Vagina (tissue), 2 donors: Measurements from ENCODE around the gene CYP19A1. TPM values are rescaled to one million over a fixed set of nuclear protein-coding genes. Genes with fewer than 3 reads are reported as not detected.

Experiments used
- DNase-seq, 2 donors: peaks; one replicate each; pipeline ENCODE4 v3.0.0-alpha.2; 2017; ENCODE audit errors: extremely low spot score in 2 of 2
- H3K27ac ChIP-seq: fragments of 200-600 bp; sonication (generic); one replicate; pipeline ENCODE4 v1.5.1; 2019
- H3K27me3 ChIP-seq: fragments of 200-600 bp; sonication (generic); one replicate; pipeline ENCODE4 v1.5.1; 2019
- H3K36me3 ChIP-seq, 2 donors: fragments of 200-600 bp; sonication (generic); one replicate each; pipeline ENCODE4 v1.5.1; 2017 to 2019
- H3K4me1 ChIP-seq: fragments of 200-600 bp; sonication (generic); one replicate; pipeline ENCODE4 v1.5.1; 2019
- H3K4me3 ChIP-seq, 2 donors: fragments of 200-600 bp; sonication (generic); 1 replicate in 1 of 2; 2 replicates in 1 of 2; pipeline ENCODE4 v1.5.1; 2016 to 2019
- H3K9me3 ChIP-seq: fragments of 200-600 bp; sonication (generic); one replicate; pipeline ENCODE4 v1.5.1; 2019
- POLR2A ChIP-seq, 2 donors: fragments of 450-650 bp; IDR thresholded peaks; one replicate each; pipeline ENCODE4 v1.6.1; 2017; ENCODE audit warnings: antibody characterized with exemption in 2 of 2, mild to moderate bottlenecking in 2 of 2, moderate library complexity in 2 of 2
- POLR2AphosphoS5 ChIP-seq, 2 donors: sonication (generic); formaldehyde crosslinking; IDR thresholded peaks; one replicate each; pipeline ENCODE4 v1.9.0; 2017; ENCODE audit warnings: antibody characterized with exemption in 2 of 2, mild to moderate bottlenecking in 2 of 2, low read depth in 1 of 2; ENCODE audit not compliant: insufficient read depth in 1 of 2
- intact Hi-C: fragments of 100-400 bp; cut with DNase I; formaldehyde crosslinking; loops from one replicate; pipeline ENCODE4 v1.15.1; 2023
- total RNA-seq: library from RNA; depleted of rRNA; stranded (reverse); fragments of >200 nt; gene quantifications from one replicate; pipeline ENCODE4 v1.2.3, GENCODE V29; 2016
- TF ChIP-seq, protein P1 (sequence below), 3 experiments: fragments of 450-650 bp in 2 of 3; fragments of 200-600 bp in 1 of 3; sonication (generic) in 1 of 3; IDR thresholded peaks; one replicate each; pipeline ENCODE4 v1.5.1; 2017 to 2019; ENCODE audit warnings: antibody characterized with exemption in 3 of 3, mild to moderate bottlenecking in 2 of 3, moderate library complexity in 2 of 3

Gene CYP19A1
- total RNA-seq, 1 donor from 2014 or later, result 8.8 TPM

DNA sequence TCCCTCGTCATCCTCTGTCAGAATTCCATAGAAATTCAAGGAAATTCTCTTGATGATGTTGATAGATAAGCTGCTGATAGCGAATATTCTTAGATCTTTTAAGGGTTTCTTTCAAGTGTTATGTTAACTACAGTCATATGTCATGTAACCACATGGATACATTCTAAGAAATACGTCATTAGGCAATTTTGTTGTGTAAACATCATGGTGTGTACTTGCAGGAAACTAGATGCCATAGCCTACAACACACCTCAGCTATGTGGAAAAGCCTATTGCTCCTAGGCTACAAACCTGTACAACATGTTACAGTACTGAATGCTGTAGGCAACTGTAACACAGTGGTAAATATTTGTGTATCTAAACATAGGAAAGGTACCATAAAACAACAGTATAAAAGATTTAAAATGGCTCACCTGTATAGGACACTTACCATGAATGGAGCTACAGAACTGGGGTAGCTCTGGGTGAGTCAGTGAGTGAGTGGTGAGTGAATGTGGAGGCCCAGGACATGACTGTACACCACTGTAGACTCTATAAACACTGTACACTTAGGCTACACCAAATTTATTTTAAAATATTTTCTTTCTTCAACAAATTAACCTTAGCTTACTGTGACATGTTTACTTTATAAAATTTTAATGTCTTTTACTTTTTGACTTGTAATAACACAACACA lies 37.7 kb upstream of the CYP19A1 start:
- Histone ChIP-seq H3K9me3 (no peaks in the 10 kb centered on the region), H3K4me3 (no peak overlapping the region), H3K27ac (no peak overlapping the region), H3K27me3 (no peaks in the 10 kb centered on the region), H3K36me3 (no peaks in the 10 kb centered on the region), H3K4me1 (no peaks in the 10 kb centered on the region)
- intact Hi-C loops, result loop anchor here (10.0 kb wide), 1 partner anchor 141 kb away; no protein-coding TSS in a partner anchor
- DNase-seq, result no peak
- TF ChIP-seq POLR2AphosphoS5 (IDR thresholded peaks at IDR 0.05; ENCODE audit: insufficient read depth in 1 of 2, low read depth in 1 of 2) (no peak), POLR2A (IDR thresholded peaks at IDR 0.05) (no peak)
- TF ChIP-seq, protein P1, sequence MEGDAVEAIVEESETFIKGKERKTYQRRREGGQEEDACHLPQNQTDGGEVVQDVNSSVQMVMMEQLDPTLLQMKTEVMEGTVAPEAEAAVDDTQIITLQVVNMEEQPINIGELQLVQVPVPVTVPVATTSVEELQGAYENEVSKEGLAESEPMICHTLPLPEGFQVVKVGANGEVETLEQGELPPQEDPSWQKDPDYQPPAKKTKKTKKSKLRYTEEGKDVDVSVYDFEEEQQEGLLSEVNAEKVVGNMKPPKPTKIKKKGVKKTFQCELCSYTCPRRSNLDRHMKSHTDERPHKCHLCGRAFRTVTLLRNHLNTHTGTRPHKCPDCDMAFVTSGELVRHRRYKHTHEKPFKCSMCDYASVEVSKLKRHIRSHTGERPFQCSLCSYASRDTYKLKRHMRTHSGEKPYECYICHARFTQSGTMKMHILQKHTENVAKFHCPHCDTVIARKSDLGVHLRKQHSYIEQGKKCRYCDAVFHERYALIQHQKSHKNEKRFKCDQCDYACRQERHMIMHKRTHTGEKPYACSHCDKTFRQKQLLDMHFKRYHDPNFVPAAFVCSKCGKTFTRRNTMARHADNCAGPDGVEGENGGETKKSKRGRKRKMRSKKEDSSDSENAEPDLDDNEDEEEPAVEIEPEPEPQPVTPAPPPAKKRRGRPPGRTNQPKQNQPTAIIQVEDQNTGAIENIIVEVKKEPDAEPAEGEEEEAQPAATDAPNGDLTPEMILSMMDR (IDR thresholded peaks at IDR 0.05), result no peak

DNA sequence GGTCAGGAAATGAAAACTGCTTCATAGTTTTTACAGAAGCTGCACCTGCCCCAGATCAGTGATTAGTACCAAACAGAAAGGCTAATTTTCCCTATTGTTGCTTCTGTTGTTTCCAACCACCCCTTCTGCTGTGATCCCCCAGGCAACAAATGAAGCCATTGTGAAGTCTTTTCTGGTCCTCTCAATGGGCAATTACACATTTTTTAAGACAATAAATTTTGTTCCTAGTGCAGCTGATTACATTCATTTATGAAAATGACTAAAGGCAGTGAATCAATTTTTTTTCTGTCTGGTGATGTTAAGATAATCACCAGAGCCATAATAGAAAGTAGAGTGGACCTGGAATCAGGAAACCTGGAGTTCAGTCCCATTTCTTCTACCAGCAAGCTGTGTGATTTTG lies 35.7 kb upstream of the CYP19A1 start:
- Histone ChIP-seq H3K4me3 (no peak overlapping the region), H3K4me1 (no peaks in the 10 kb centered on the region), H3K9me3 (no peaks in the 10 kb centered on the region), H3K27ac (no peak overlapping the region), H3K36me3 (no peaks in the 10 kb centered on the region), H3K27me3 (no peaks in the 10 kb centered on the region)
- intact Hi-C loops, result loop anchor here (10.0 kb wide), 1 partner anchor 139 kb away; no protein-coding TSS in a partner anchor
- DNase-seq, result no peak
- TF ChIP-seq POLR2AphosphoS5 (IDR thresholded peaks at IDR 0.05; ENCODE audit: insufficient read depth in 1 of 2, low read depth in 1 of 2) (no peak), POLR2A (IDR thresholded peaks at IDR 0.05) (no peak)
- TF ChIP-seq, protein P1 (IDR thresholded peaks at IDR 0.05), result no peak

DNA sequence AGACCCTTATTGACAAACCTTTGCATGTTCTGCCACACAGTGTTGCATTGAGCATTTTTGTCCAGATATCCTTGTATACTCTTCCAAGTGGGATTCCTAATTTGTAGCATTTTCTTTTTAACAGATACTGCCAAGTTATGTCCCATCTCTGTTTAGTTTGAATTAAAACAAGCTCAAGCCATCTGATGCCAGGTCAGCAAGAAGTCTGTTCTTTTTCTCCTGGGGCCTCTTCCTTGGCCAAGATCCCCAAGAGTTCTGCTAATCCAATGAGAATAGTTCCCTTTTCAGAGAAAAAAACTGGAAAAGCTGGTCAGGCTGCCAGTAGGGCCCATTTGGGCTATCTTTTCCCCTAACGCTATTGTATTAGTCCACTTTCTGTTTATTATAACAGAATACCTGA lies 32.9 kb upstream of the CYP19A1 start:
- H3K4me1 ChIP-seq, result peaks cover 18% of the 10 kb centered on the region
- intact Hi-C loops, result loop anchor here (10.0 kb wide), 1 partner anchor 136 kb away; no protein-coding TSS in a partner anchor
- TF ChIP-seq POLR2A (IDR thresholded peaks at IDR 0.05) (no peak), POLR2AphosphoS5 (IDR thresholded peaks at IDR 0.05; ENCODE audit: insufficient read depth in 1 of 2, low read depth in 1 of 2) (no peak)
- TF ChIP-seq, protein P1 (IDR thresholded peaks at IDR 0.05), result no peak

DNA sequence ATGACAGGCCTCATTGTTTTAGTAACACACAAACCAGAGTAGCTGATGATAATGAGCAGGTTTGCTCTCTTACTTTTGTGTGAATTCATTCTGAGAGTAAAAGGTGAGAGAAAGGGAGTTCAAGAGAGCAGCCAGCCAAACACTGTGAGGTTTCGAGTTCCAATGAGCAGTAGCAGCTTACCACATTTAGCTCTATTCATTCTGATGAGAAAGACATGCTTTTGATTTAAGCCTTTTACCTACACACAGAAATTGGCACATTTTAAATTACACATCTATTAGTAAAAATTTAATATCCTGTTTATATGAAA lies 31.0 kb upstream of the CYP19A1 start:
- Histone ChIP-seq H3K36me3 (no peaks in the 10 kb centered on the region), H3K27me3 (no peaks in the 10 kb centered on the region), H3K4me1 (peaks cover 18% of the 10 kb centered on the region), H3K27ac (no peak overlapping the region), H3K9me3 (no peaks in the 10 kb centered on the region), H3K4me3 (no peak overlapping the region)
- TF ChIP-seq POLR2A (IDR thresholded peaks at IDR 0.05), result no peak
- TF ChIP-seq POLR2AphosphoS5 (IDR thresholded peaks at IDR 0.05; ENCODE audit: insufficient read depth in 1 of 2, low read depth in 1 of 2), result no peak
- TF ChIP-seq, protein P1 (IDR thresholded peaks at IDR 0.05), result no peak
- no peak for DNase-seq
- intact Hi-C loops, result no loop called here

More for the DNA sequence above, 32.9 kb upstream of the CYP19A1 start:
- Histone ChIP-seq H3K9me3 (no peaks in the 10 kb centered on the region), H3K27ac (no peak overlapping the region), H3K4me3 (no peak overlapping the region), H3K36me3 (no peaks in the 10 kb centered on the region), H3K27me3 (no peaks in the 10 kb centered on the region)
- no peak for DNase-seq

DNA sequence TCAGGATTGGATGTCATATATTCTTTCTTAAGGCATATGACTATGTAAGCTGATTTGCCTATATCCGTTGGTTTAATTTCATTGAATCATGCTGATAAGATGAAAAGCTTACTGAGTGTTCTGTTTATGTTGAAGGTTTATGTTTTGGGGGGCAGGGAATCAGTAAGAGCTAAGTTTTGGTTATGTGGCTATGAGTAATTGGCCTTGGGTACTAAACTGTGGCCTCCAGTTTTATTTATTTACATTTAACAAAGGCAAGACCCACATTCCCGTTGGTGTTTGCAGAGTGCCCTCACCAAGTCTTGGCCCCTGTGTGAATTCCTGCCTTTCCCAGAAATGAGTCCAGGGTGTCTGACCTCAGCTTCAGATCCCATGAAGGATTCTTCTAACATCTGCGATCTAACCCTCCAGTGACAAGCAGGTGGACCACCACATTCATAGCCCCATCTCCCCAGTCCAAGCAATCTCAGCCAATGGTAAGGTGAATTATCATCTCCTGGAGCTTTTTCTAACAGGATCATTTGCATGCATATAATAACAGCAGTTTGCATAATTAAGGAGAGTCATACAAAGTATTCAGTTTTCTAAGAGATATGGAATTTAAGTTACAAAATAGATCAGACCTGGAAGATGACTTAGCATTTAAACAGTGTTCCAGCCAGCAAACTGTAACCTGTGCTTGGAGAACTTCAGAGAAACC lies 30.5 kb upstream of the CYP19A1 start:
- peaks cover 18% of the 10 kb centered on the region for H3K4me1 ChIP-seq
- H3K27me3 ChIP-seq, result no peaks in the 10 kb centered on the region
- no peak overlapping the region for H3K27ac ChIP-seq
- TF ChIP-seq POLR2A (IDR thresholded peaks at IDR 0.05) (no peak), POLR2AphosphoS5 (IDR thresholded peaks at IDR 0.05; ENCODE audit: insufficient read depth in 1 of 2, low read depth in 1 of 2) (no peak)
- TF ChIP-seq, protein P1 (IDR thresholded peaks at IDR 0.05), result no peak
- H3K4me3 ChIP-seq, result no peak overlapping the region
- intact Hi-C loops, result no loop called here
- H3K36me3 ChIP-seq, result no peaks in the 10 kb centered on the region
- H3K9me3 ChIP-seq, result no peaks in the 10 kb centered on the region
- DNase-seq, result no peak
